Endothelial cell of umbilical vein (primary cell): Measurements from ENCODE around the gene SPP1. TPM values are rescaled to one million over a fixed set of nuclear protein-coding genes. Genes with fewer than 3 reads are reported as not detected.
A peak's percentile ranks its signal among the peaks of the same experiment; 100 is the strongest.

ENCODE experiments used
- BruUV-seq: library from RNA; stranded (reverse); fragments of 400-500 nt; replicated peaks from 2 replicates; lab custom pipeline; 2021; lab: Mats Ljungman, UMichigan
- CTCF ChIA-PET: fragments of 300-600, 350-600 bp; sonication (Branson Sonifier 250); formaldehyde crosslinking; loops from one replicate; lab custom pipeline; 2021; ENCODE audit warnings: antibody characterized with exemption, inconsistent platforms; lab: Charles Lee
- POLR2A ChIA-PET: fragments of 300-600, 350-600 bp; sonication (Branson Sonifier 250); formaldehyde crosslinking; loops from one replicate; lab custom pipeline; 2021; ENCODE audit warnings: antibody characterized with exemption, inconsistent platforms; lab: Charles Lee
- DNase-seq: peaks from one replicate; pipeline ENCODE4 v3.0.0-alpha.2; 2011; ENCODE audit warnings: low read depth, low spot score
- FAIRE-seq: peaks from 2 replicates; lab custom pipeline; 2011; peaks lifted over from hg19 to GRCh38; lab: Jason Lieb, UNC
- H2AFZ ChIP-seq: 2 replicates; pipeline ENCODE4 v1.6.0; 2012; ENCODE audit warnings: low read depth, low read length, control low read depth, inconsistent platforms
- H3K27ac ChIP-seq: 2 replicates; pipeline ENCODE4 v1.5.1; 2011; ENCODE audit warnings: low read depth, mild to moderate bottlenecking, control low read depth, low read length, moderate library complexity; ENCODE audit not compliant: insufficient read depth
- H3K27me3 ChIP-seq, 2 experiments: 2 replicates each; pipeline versions ENCODE4 v1.6.0 to v1.6.1; 2011; ENCODE audit warnings: low read length in 2 of 2, mixed read lengths in 1 of 2; ENCODE audit not compliant: control insufficient read depth in 2 of 2, insufficient read depth in 2 of 2
- H3K36me3 ChIP-seq, 2 experiments: 2 replicates in 1 of 2; 3 replicates in 1 of 2; pipeline ENCODE4 v1.5.1; 2011; ENCODE audit warnings: low read length in 2 of 2, mild to moderate bottlenecking in 1 of 2, moderate library complexity in 1 of 2; ENCODE audit not compliant: control insufficient read depth in 2 of 2, insufficient read depth in 2 of 2; ENCODE audit errors: extremely low read depth in 1 of 2
- H3K4me1 ChIP-seq: 3 replicates; pipeline ENCODE4 v1.5.1; 2011; ENCODE audit warnings: mild to moderate bottlenecking, low read length; ENCODE audit not compliant: control insufficient read depth, insufficient read depth; ENCODE audit errors: extremely low read depth
- H3K4me2 ChIP-seq: 2 replicates; pipeline ENCODE4 v1.6.1; 2011; ENCODE audit warnings: low read length, control low read depth, mixed read lengths; ENCODE audit not compliant: insufficient read depth
- H3K4me3 ChIP-seq, 3 experiments: fragments of 200-600 bp in 1 of 3; sonication (generic), shearing (Covaris generic) in 1 of 3; replicated peaks in 1 of 3; 2 replicates each; pipeline ENCODE4 v1.5.1; 2011 to 2016; ENCODE audit warnings: control low read depth in 3 of 3, low read length in 3 of 3, mild to moderate bottlenecking in 2 of 3, inconsistent platforms in 1 of 3, low read depth in 1 of 3, moderate library complexity in 1 of 3; ENCODE audit not compliant: insufficient read depth in 1 of 3
- H3K79me2 ChIP-seq: 2 replicates; pipeline ENCODE4 v1.6.0; 2012; ENCODE audit warnings: low read length, inconsistent platforms; ENCODE audit not compliant: control insufficient read depth, insufficient read depth
- H3K9ac ChIP-seq: replicated peaks from 2 replicates; pipeline ENCODE3; 2011; ENCODE audit warnings: low read length, control low read depth; ENCODE audit not compliant: insufficient read depth; ENCODE audit errors: extremely low read depth
- H3K9me1 ChIP-seq: replicated peaks from 3 replicates; pipeline ENCODE4 v1.6.0; 2011; ENCODE audit warnings: mild to moderate bottlenecking, low read length; ENCODE audit not compliant: control insufficient read depth, insufficient read depth; ENCODE audit errors: extremely low read depth
- H3K9me3 ChIP-seq: replicated peaks from 2 replicates; pipeline ENCODE4 v1.5.1; 2012; ENCODE audit warnings: low read length, inconsistent platforms; ENCODE audit not compliant: control insufficient read depth, insufficient read depth
- H4K20me1 ChIP-seq: replicated peaks from 2 replicates; pipeline ENCODE3; 2011; ENCODE audit warnings: mild to moderate bottlenecking, low read length; ENCODE audit not compliant: control insufficient read depth, insufficient read depth; ENCODE audit errors: extremely low read depth
- CTCF ChIP-seq, 2 donors: IDR thresholded peaks; 1 replicate in 1 of 2; 2 replicates in 1 of 2; pipeline ENCODE4 v1.5.1; 2011; ENCODE audit warnings: low read length in 2 of 2, mild to moderate bottlenecking in 2 of 2, moderate library complexity in 2 of 2, control low read depth in 1 of 2, inconsistent platforms in 1 of 2, low read depth in 1 of 2; ENCODE audit not compliant: insufficient read depth in 1 of 2; ENCODE audit errors: extremely low read depth in 1 of 2
- EZH2 ChIP-seq: IDR thresholded peaks from 2 replicates; pipeline ENCODE4 v1.6.1; 2012; ENCODE audit warnings: borderline replicate concordance, low read depth, mild to moderate bottlenecking, moderate library complexity, low read length, inconsistent platforms; ENCODE audit not compliant: severe bottlenecking
- FOS ChIP-seq: IDR thresholded peaks from 2 replicates; pipeline ENCODE4 v1.6.1; 2011; ENCODE audit warnings: mild to moderate bottlenecking, low read length, moderate library complexity, borderline replicate concordance; ENCODE audit not compliant: insufficient read depth
- GATA2 ChIP-seq: IDR thresholded peaks from 2 replicates; pipeline ENCODE4 v1.7.0; 2011; ENCODE audit warnings: low read depth, mild to moderate bottlenecking, moderate library complexity, mixed read lengths, low read length; ENCODE audit not compliant: insufficient read length, insufficient read depth
- JUN ChIP-seq: IDR thresholded peaks from 2 replicates; pipeline ENCODE4 v1.6.1; 2011; ENCODE audit warnings: borderline replicate concordance, low read depth; ENCODE audit not compliant: insufficient read length, insufficient read depth
- MAX ChIP-seq: IDR thresholded peaks from 2 replicates; pipeline ENCODE4 v1.6.1; 2011; ENCODE audit not compliant: insufficient read depth, insufficient read length
- MYC ChIP-seq: IDR thresholded peaks from one replicate; pipeline ENCODE4 v1.6.1; 2011; ENCODE audit warnings: mild to moderate bottlenecking, low read depth, low read length
- POLR2A ChIP-seq: IDR thresholded peaks from 2 replicates; pipeline ENCODE4 v1.6.1; 2012; ENCODE audit warnings: low read depth, mild to moderate bottlenecking, control low read depth, low read length
- POLR2AphosphoS5 ChIP-seq: IDR thresholded peaks from 2 replicates; pipeline ENCODE4 v1.6.1; 2012; ENCODE audit warnings: low read depth, mild to moderate bottlenecking, control low read depth, low read length, moderate library complexity; ENCODE audit not compliant: insufficient read depth
- dilution Hi-C: fragments of 300-500 bp; cut with MboI; formaldehyde crosslinking; loops from one replicate; pipeline ENCODE4 v1.15.0; 2019; ENCODE audit warnings: low sequenced_read_pairs; ENCODE audit not compliant: extremely low pct_ligation_motif_present
- intact Hi-C: fragments of 100-400 bp; cut with micrococcal nuclease; formaldehyde crosslinking; loops from one replicate; pipeline ENCODE4 v1.10.0; 2022
- polyA plus RNA-seq, 4 experiments: library from polyadenylated mRNA; depleted of rRNA in 3 of 4; stranded (reverse) in 3 of 4; unstranded in 1 of 4; fragments of >200 nt; gene quantifications; 2 replicates each; pipeline versions ENCODE4 v1.2.1 to v1.2.3, GENCODE V29; 2011 to 2012; ENCODE audit warnings: missing spikeins in 1 of 4
- total RNA-seq: library from RNA; stranded (reverse); gene quantifications from 2 replicates; pipeline ENCODE4 v1.2.3, GENCODE V29; 2021

Gene SPP1
- total and polyA plus RNA-seq, 2 donors (not counting 3 experiments of a cell fraction or from before 2014, with no cell fraction given) = not detected

GRCh38 chr4:88006956-88007303 lies 31.4 kb downstream of the SPP1 start:
- dilution Hi-C loops = no loop called here
- no peaks in the 10 kb centered on the region for H3K9me1 ChIP-seq
- BruUV-seq = no TSS peak
- H3K79me2 ChIP-seq = peaks cover 38% of the 10 kb centered on the region
- ChIA-PET POLR2A (no interaction called here), CTCF (interaction anchor here (0.6 to 0.7 kb wide), 2 partner anchors 154 to 510 kb away, joined by 3 read pairs; no protein-coding TSS in a partner anchor)
- no peak overlapping the region for H3K27ac ChIP-seq
- H3K4me2 ChIP-seq = peak overlapping the region; percentile 2
- no peaks in the 10 kb centered on the region for H4K20me1 ChIP-seq
- H3K4me1 ChIP-seq = peaks cover 23% of the 10 kb centered on the region
- DNase-seq = no peak
- intact Hi-C loops = loop anchor here (5.0 kb wide), 1 partner anchor 100 kb away; no protein-coding TSS in a partner anchor
- peak overlapping the region in 2 of 3 experiments; percentile 88 to 89 for H3K4me3 ChIP-seq
- H3K9me3 ChIP-seq = no peaks in the 10 kb centered on the region
- H3K36me3 ChIP-seq = no peaks in the 10 kb centered on the region
- no peaks in the 10 kb centered on the region for H3K27me3 ChIP-seq
- H3K9ac ChIP-seq = no peak overlapping the region
- no peak for FAIRE-seq
- TF ChIP-seq GATA2 = no peak
- TF ChIP-seq EZH2 = no peak
- TF ChIP-seq CTCF (IDR thresholded peaks at IDR 0.05; ENCODE audit: extremely low read depth in 1 of 2, insufficient read depth in 1 of 2, low read depth in 1 of 2, low read length in 2 of 2) = no peak
- TF ChIP-seq MAX = no peak
- TF ChIP-seq POLR2A = no peak
- TF ChIP-seq MYC = no peak
- no peak for TF ChIP-seq JUN
- TF ChIP-seq POLR2AphosphoS5 = no peak
- no peak for TF ChIP-seq FOS
- H2AFZ ChIP-seq = peak overlapping the region; percentile 18
